Measurements from ENCODE around the gene TTC19.
"Not testable (repeated sequence)": the region's sequence is repeated elsewhere in the genome, so short reads cannot be mapped to it uniquely, and the experiment has no call there.

Gene TTC19

GRCh38 chr17:15973016-15973415 is 26.6 kb upstream of the TTC19 start:
- Histone ChIP-seq H3K9ac (ENCODE audit: low read length) (no peak overlapping the region), H3K4me2 (ENCODE audit: low read length) (no peak overlapping the region), H3K9me3 (ENCODE audit: insufficient read depth, low read length) (no peaks in the 10 kb centered on the region), H3K4me1 (ENCODE audit: low read length) (no peaks in the 10 kb centered on the region), H3K27ac (ENCODE audit: low read length) (no peak overlapping the region), H3K36me3 (replicated peaks; ENCODE audit: low read depth, low read length) (no peaks in the 10 kb centered on the region), H3K79me2 (ENCODE audit: low read length) (no peaks in the 10 kb centered on the region), H2AFZ (ENCODE audit: low read depth, low read length) (no peak overlapping the region), H3K27me3 (ENCODE audit: low read depth, low read length) (peaks cover 17% of the 10 kb centered on the region), H3K4me3 (ENCODE audit: low read length) (no peak overlapping the region), H4K20me1 (ENCODE audit: insufficient read depth, low read length) (no peaks in the 10 kb centered on the region)
- TF ChIP-seq CTCF (IDR thresholded peaks at IDR 0.05; ENCODE audit: low read depth, low read length): no peak
- no peak for TF ChIP-seq EZH2phosphoT487 (IDR thresholded peaks at IDR 0.05; ENCODE audit: low read depth)

- Histone ChIP-seq H3K27ac (ENCODE audit: low read length) (no peak overlapping the region), H2AFZ (ENCODE audit: low read depth, low read length) (no peak overlapping the region), H3K27me3 (ENCODE audit: low read depth, low read length) (peaks cover 11% of the 10 kb centered on the region), H3K9ac (ENCODE audit: low read length) (no peak overlapping the region), H3K4me2 (ENCODE audit: low read length) (no peak overlapping the region), H3K9me3 (ENCODE audit: insufficient read depth, low read length) (no peaks in the 10 kb centered on the region), H4K20me1 (ENCODE audit: insufficient read depth, low read length) (no peaks in the 10 kb centered on the region), H3K4me3 (ENCODE audit: low read length) (no peak overlapping the region), H3K79me2 (ENCODE audit: low read length) (no peaks in the 10 kb centered on the region), H3K36me3 (replicated peaks; ENCODE audit: low read depth, low read length) (no peaks in the 10 kb centered on the region), H3K4me1 (ENCODE audit: low read length) (no peaks in the 10 kb centered on the region)
- TF ChIP-seq EZH2phosphoT487 (IDR thresholded peaks at IDR 0.05; ENCODE audit: low read depth): no peak
- no peak for TF ChIP-seq CTCF (IDR thresholded peaks at IDR 0.05; ENCODE audit: low read depth, low read length)
These were observed 25.8 kb upstream of the TTC19 start for GRCh38 chr17:15973834-15974233.

- Histone ChIP-seq H3K4me1 (ENCODE audit: low read length) (peaks cover 17% of the 10 kb centered on the region), H3K27me3 (ENCODE audit: low read depth, low read length) (no peaks in the 10 kb centered on the region), H3K36me3 (replicated peaks; ENCODE audit: low read depth, low read length) (peaks cover 6% of the 10 kb centered on the region), H3K27ac (ENCODE audit: low read length) (no peak overlapping the region), H3K9me3 (ENCODE audit: insufficient read depth, low read length) (no peaks in the 10 kb centered on the region), H3K79me2 (ENCODE audit: low read length) (no peaks in the 10 kb centered on the region), H2AFZ (ENCODE audit: low read depth, low read length) (no peak overlapping the region), H3K4me3 (ENCODE audit: low read length) (no peak overlapping the region), H3K9ac (ENCODE audit: low read length) (no peak overlapping the region), H4K20me1 (ENCODE audit: insufficient read depth, low read length) (peaks cover 15% of the 10 kb centered on the region), H3K4me2 (ENCODE audit: low read length) (no peak overlapping the region)
- TF ChIP-seq EZH2phosphoT487 (IDR thresholded peaks at IDR 0.05; ENCODE audit: low read depth) (no peak), CTCF (IDR thresholded peaks at IDR 0.05; ENCODE audit: low read depth, low read length) (no peak)
These were observed 21.7 kb upstream of the TTC19 start for GRCh38 chr17:15977894-15978293.

- Histone ChIP-seq H4K20me1 (ENCODE audit: insufficient read depth, low read length) (peaks cover 15% of the 10 kb centered on the region), H3K4me3 (ENCODE audit: low read length) (no peak overlapping the region), H3K79me2 (ENCODE audit: low read length) (no peaks in the 10 kb centered on the region), H3K4me2 (ENCODE audit: low read length) (no peak overlapping the region), H3K9me3 (ENCODE audit: insufficient read depth, low read length) (no peaks in the 10 kb centered on the region), H2AFZ (ENCODE audit: low read depth, low read length) (no peak overlapping the region), H3K27ac (ENCODE audit: low read length) (no peak overlapping the region), H3K27me3 (ENCODE audit: low read depth, low read length) (no peaks in the 10 kb centered on the region), H3K9ac (ENCODE audit: low read length) (no peak overlapping the region), H3K36me3 (replicated peaks; ENCODE audit: low read depth, low read length) (peaks cover 6% of the 10 kb centered on the region), H3K4me1 (ENCODE audit: low read length) (peaks cover 17% of the 10 kb centered on the region)
- TF ChIP-seq EZH2phosphoT487 (IDR thresholded peaks at IDR 0.05; ENCODE audit: low read depth): no peak
- no peak for TF ChIP-seq CTCF (IDR thresholded peaks at IDR 0.05; ENCODE audit: low read depth, low read length)
These were observed 21.0 kb upstream of the TTC19 start for GRCh38 chr17:15978606-15979005.

GRCh38 chr17:15979013-15979412 is 20.6 kb upstream of the TTC19 start:
- H3K9ac ChIP-seq (ENCODE audit: low read length); H3K4me3 ChIP-seq (ENCODE audit: low read length); H3K27ac ChIP-seq (ENCODE audit: low read length); H3K9me3 ChIP-seq (ENCODE audit: insufficient read depth, low read length); H3K79me2 ChIP-seq (ENCODE audit: low read length); H3K4me2 ChIP-seq (ENCODE audit: low read length); H2AFZ ChIP-seq (ENCODE audit: low read depth, low read length); H3K36me3 ChIP-seq (replicated peaks; ENCODE audit: low read depth, low read length); H3K27me3 ChIP-seq (ENCODE audit: low read depth, low read length): not testable (repeated sequence)
- Histone ChIP-seq H3K4me1 (ENCODE audit: low read length) (peaks cover 17% of the 10 kb centered on the region), H4K20me1 (ENCODE audit: insufficient read depth, low read length) (peaks cover 15% of the 10 kb centered on the region)

Data from OCI-LY3 (cell line).